H1 (cell line): ENCODE data around the gene SLC2A5.

ENCODE experiments used
- ASH2L ChIP-seq: fragments of 200-600, 300-600 bp; sonication (generic); IDR thresholded peaks from one replicate; pipeline ENCODE4 v1.7.1; 2017; ENCODE audit warnings: low read length
- BRCA1 ChIP-seq: IDR thresholded peaks from 2 replicates; pipeline ENCODE4 v1.6.1; 2012; ENCODE audit warnings: low read depth, low read length, improper control_type of control experiment
- EP300 ChIP-seq, 2 experiments: IDR thresholded peaks; 1 replicate in 1 of 2; 2 replicates in 1 of 2; pipeline ENCODE4 v1.6.1; 2011 to 2012; ENCODE audit warnings: low read depth in 2 of 2, low read length in 2 of 2, mild to moderate bottlenecking in 2 of 2, borderline replicate concordance in 1 of 2, inconsistent platforms in 1 of 2, moderate library complexity in 1 of 2
- EZH2 ChIP-seq: fragments of 200-600 bp; sonication (generic); IDR thresholded peaks from 2 replicates; pipeline ENCODE4 v1.7.1; 2012; ENCODE audit warnings: low read depth, mild to moderate bottlenecking, moderate library complexity, low read length, inconsistent platforms; ENCODE audit not compliant: severe bottlenecking
- FOSL1 ChIP-seq: IDR thresholded peaks from 2 replicates; pipeline ENCODE4 v1.6.1; 2011; ENCODE audit warnings: mild to moderate bottlenecking, low read depth, low read length, moderate library complexity; ENCODE audit not compliant: insufficient read depth
- GTF2F1 ChIP-seq: IDR thresholded peaks from 2 replicates; pipeline ENCODE4 v1.6.1; 2012; ENCODE audit warnings: low read depth, low read length, improper control_type of control experiment, borderline replicate concordance
- POLR2A ChIP-seq, 2 experiments: IDR thresholded peaks; 1 replicate in 1 of 2; 2 replicates in 1 of 2; pipeline ENCODE4 v1.6.1; 2011; ENCODE audit warnings: low read depth in 2 of 2, low read length in 2 of 2, mild to moderate bottlenecking in 2 of 2; ENCODE audit errors: control extremely low read depth in 1 of 2
- POLR2AphosphoS5 ChIP-seq: IDR thresholded peaks from 2 replicates; pipeline ENCODE4 v1.6.1; 2011; ENCODE audit warnings: low read depth, low read length
- RAD21 ChIP-seq, 2 experiments: IDR thresholded peaks in 1 of 2; conservative IDR thresholded peaks in 1 of 2; 2 replicates each; pipeline ENCODE4 v1.6.1; 2011; ENCODE audit warnings: low read depth in 2 of 2, low read length in 2 of 2, improper control_type of control experiment in 1 of 2, inconsistent platforms in 1 of 2, mild to moderate bottlenecking in 1 of 2, moderate library complexity in 1 of 2
- TEAD4 ChIP-seq: IDR thresholded peaks from 2 replicates; pipeline ENCODE4 v1.6.1; 2012; ENCODE audit warnings: low read depth, low read length, inconsistent platforms, mixed read lengths
- YY1 ChIP-seq: IDR thresholded peaks from 2 replicates; pipeline ENCODE4 v1.6.1; 2011; ENCODE audit warnings: low read depth, mild to moderate bottlenecking, low read length
- ZNF274 ChIP-seq: IDR thresholded peaks from 2 replicates; pipeline ENCODE4 v1.7.0; 2012; ENCODE audit warnings: low read length, borderline replicate concordance; ENCODE audit errors: extremely low read depth
- TF ChIP-seq, protein P1 (sequence below), 3 experiments: IDR thresholded peaks; 1 replicate in 2 of 3; 2 replicates in 1 of 3; pipeline versions ENCODE4 v1.5.1 to v1.6.1; 2011; ENCODE audit warnings: low read length in 3 of 3, mild to moderate bottlenecking in 3 of 3, inconsistent platforms in 2 of 3, low read depth in 1 of 3, moderate library complexity in 1 of 3; ENCODE audit not compliant: insufficient read depth in 1 of 3; ENCODE audit errors: control extremely low read depth in 1 of 3

DNA sequence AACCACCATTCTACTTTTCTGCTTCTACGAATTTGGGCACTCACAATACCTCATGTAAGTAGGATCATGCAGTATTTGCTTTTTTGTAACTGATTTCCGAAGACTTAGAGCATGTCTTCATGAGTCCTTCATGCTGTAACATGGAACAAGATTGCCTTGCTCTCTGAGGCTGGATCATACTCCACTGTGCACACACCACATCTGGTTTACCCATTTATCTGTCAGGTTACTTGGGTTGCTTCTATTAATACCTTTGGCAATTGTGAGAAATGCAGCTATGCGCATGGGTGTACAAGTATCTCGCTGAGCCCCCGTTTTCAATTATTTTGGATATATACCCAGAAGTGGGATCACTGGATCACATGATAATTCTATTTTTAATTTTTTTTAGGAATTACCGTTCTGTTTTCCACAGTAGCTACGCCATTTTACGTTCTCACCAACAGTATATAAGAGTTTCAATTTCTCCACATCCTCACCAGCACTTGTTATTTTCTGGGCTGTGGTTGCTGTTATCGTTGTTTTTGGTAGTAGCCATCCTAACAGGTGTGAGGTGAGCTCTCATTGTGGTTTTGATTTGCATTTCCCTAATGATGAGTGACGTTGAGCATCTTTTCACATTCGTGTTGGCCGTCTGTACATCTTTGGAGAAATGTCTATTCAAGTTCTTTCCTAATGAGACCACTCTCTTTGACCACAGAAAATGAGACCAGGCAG is 10.7 kb upstream of the SLC2A5 start:
- TF ChIP-seq POLR2A (IDR thresholded peaks at IDR 0.05; ENCODE audit: control extremely low read depth in 1 of 2, low read depth in 2 of 2, low read length in 2 of 2) (no peak), POLR2AphosphoS5 (no peak), YY1 (no peak), ZNF274 (no peak), GTF2F1 (no peak), EZH2 (no peak), RAD21 (IDR thresholded peaks at IDR 0.05 in 1 of 2, conservative IDR thresholded peaks at IDR 0.05 in 1 of 2; ENCODE audit: low read depth in 2 of 2, low read length in 2 of 2) (no peak), ASH2L (no peak), BRCA1 (no peak), FOSL1 (no peak), EP300 (IDR thresholded peaks at IDR 0.05; ENCODE audit: borderline replicate concordance in 1 of 2, low read depth in 2 of 2, low read length in 2 of 2) (no peak), TEAD4 (no peak)
- TF ChIP-seq, protein P1, sequence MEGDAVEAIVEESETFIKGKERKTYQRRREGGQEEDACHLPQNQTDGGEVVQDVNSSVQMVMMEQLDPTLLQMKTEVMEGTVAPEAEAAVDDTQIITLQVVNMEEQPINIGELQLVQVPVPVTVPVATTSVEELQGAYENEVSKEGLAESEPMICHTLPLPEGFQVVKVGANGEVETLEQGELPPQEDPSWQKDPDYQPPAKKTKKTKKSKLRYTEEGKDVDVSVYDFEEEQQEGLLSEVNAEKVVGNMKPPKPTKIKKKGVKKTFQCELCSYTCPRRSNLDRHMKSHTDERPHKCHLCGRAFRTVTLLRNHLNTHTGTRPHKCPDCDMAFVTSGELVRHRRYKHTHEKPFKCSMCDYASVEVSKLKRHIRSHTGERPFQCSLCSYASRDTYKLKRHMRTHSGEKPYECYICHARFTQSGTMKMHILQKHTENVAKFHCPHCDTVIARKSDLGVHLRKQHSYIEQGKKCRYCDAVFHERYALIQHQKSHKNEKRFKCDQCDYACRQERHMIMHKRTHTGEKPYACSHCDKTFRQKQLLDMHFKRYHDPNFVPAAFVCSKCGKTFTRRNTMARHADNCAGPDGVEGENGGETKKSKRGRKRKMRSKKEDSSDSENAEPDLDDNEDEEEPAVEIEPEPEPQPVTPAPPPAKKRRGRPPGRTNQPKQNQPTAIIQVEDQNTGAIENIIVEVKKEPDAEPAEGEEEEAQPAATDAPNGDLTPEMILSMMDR (IDR thresholded peaks at IDR 0.05; ENCODE audit: control extremely low read depth in 1 of 3, insufficient read depth in 1 of 3, low read depth in 1 of 3, low read length in 3 of 3): no peak
